ENCODE measurements around the gene POLDIP2.

Gene POLDIP2

DNA sequence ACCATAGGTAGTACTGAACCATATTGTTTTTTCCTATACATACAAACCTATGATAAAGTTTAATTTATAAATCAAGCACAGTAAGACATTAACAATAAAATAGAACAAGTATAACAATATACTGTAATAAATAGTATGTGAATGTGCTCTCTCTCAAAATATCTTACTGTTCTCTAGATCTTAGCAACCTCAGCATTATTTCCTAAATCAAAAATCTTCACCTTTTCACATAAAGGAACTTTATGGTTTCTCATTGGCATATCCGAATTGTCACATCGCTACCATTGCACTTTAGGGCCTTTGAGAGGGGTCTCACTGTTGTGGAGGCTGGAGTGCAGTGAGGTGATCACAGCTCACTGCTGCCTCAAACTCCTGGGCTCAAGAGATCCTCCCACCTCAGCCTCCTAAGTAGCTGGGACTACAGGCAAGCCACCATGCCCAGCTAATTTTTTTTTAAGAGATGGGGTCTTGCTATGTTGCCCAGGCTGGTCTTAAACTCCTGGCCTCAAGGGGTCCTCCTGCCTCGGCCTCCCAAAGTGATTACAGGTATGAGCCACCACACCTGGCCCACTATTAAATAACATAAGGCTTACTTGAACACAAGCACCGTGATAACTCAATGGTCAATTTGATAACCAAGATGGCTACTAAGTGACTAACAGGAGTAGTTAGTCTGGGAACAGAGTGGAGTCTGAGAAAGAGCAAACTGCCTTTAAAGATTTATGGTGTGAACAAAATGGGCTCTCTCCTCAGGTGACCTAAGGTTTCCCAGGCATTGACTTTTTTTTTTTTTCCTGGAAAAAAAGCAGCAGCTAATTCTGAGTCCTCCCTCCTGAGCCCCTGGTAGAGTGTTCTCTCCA, 41.3 kb downstream of the POLDIP2 start:
- DNase-seq: no peak

DNA sequence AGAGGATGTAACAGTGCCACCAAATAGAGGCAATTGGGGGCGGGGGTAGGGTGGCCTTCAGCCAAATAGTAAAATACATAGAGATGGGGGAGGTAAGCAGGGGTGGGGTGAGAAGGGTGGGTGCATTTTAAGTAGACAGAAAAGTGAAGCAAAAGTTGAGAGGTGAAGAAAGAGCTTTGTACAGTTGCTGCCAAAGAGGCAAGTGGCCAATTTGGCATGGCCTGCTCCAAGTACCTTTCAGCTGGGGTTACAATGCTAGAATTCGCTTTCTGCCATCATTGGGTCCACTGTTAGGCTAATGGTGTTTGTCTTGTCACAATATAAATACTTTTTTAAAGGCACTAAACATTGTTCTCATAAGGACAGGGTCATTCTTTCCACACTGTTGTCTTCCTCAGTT, 43.5 kb downstream of the POLDIP2 start:
- no peak for DNase-seq

DNA sequence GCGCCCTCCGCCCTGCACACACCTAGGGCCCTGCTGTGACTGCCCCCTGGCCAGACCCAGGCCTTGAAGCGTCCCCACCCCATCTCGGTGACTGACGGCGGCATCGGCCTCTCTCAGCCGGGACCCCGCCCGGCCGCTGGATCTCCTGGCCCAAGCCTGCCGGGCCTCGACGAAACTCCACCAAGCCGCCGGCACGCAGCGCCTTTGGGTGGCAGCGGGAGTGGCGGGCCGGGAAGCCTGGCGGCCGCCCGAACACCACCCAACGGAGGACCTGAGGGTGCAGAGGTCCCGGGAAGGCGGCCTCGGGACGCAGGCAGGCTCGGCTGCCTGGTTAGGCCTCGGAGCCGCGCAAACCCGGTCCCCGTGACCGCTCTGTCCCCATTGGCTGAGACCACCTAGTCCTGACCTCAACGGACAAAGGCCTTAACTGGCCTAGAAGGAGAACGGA, 50.3 kb downstream of the POLDIP2 start:
- no peak for DNase-seq

DNA sequence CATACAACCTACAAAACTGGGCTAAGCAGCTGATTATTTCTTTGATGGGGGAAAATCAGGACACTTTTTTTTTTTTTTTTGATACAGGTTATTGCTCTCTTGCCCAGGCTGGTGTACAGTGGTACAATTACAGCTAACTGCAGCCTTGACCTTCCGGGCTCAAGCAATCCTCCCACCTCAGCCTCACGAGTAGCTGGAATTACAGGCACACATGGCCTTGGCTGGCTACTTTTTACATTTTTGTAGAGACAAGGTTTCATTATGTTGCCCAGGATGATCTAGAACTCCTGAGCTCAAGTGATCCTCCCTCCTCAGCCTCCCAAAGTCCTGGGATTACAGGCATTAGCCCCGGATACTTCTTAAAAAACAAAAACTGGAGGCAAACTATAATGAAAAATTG, 58.9 kb downstream of the POLDIP2 start:
- no peak for DNase-seq
